IMR-90 (cell line): ENCODE measurements around the gene SEC16A. TPM values are rescaled to one million over a fixed set of nuclear protein-coding genes. Genes with fewer than 3 reads are reported as not detected.

ENCODE experiments used
- ATAC-seq: fragments of 200-7000 bp; cut with Tn5 transposase; 2 replicates; pipeline ENCODE4 v1.9.1; 2020; ENCODE audit warnings: low read depth, mild to moderate bottlenecking, moderate library complexity
- BruUV-seq: library from RNA; stranded (reverse); fragments of 400-500 nt; replicated peaks from 2 replicates; lab custom pipeline; 2021; lab: Mats Ljungman, UMichigan
- CTCF ChIA-PET: fragments of 300-600 bp; formaldehyde crosslinking; extraction: SDS; loops from one replicate; lab custom pipeline; 2021; ENCODE audit warnings: antibody characterized with exemption; lab: Yijun Ruan, JAX
- POLR2A ChIA-PET: fragments of 300-600 bp; sonication (Branson Sonifier 250); formaldehyde crosslinking; loops from one replicate; lab custom pipeline; 2022; ENCODE audit warnings: antibody characterized with exemption; ENCODE audit not compliant: unreplicated experiment; lab: Charles Lee
- DNase-seq: peaks from one replicate; pipeline ENCODE4 v3.0.0; 2013
- H2AFZ ChIP-seq: replicated peaks from 2 replicates; pipeline ENCODE3; 2013; ENCODE audit warnings: low read length, mild to moderate bottlenecking; ENCODE audit not compliant: poor library complexity
- H2AK5ac ChIP-seq: 2 replicates; pipeline ENCODE4 v1.6.1; 2013; ENCODE audit warnings: low read depth, low read length, inconsistent platforms
- H2AK9ac ChIP-seq: replicated peaks from 2 replicates; pipeline ENCODE3; 2013; ENCODE audit warnings: mild to moderate bottlenecking, low read depth, low read length, moderate library complexity; ENCODE audit not compliant: poor library complexity
- H2BK120ac ChIP-seq: 2 replicates; pipeline ENCODE4 v1.6.1; 2013; ENCODE audit warnings: low read depth, low read length, inconsistent platforms
- H2BK15ac ChIP-seq: 3 replicates; pipeline ENCODE4 v1.6.1; 2013; ENCODE audit warnings: low read depth, low read length, inconsistent platforms
- H2BK20ac ChIP-seq: 2 replicates; pipeline ENCODE4 v1.6.1; 2013; ENCODE audit warnings: low read depth, mild to moderate bottlenecking, inconsistent platforms, low read length, moderate library complexity
- H2BK5ac ChIP-seq: 2 replicates; pipeline ENCODE4 v1.6.1; 2013; ENCODE audit warnings: mild to moderate bottlenecking, low read depth, low read length, inconsistent platforms; ENCODE audit not compliant: poor library complexity, severe bottlenecking
- H3K14ac ChIP-seq: replicated peaks from 2 replicates; pipeline ENCODE4 v1.6.1; 2013; ENCODE audit warnings: low read depth, low read length, inconsistent platforms
- H3K18ac ChIP-seq: 2 replicates; pipeline ENCODE4 v1.6.1; 2013; ENCODE audit warnings: low read depth, low read length, control low read depth
- H3K23ac ChIP-seq: 2 replicates; pipeline ENCODE4 v1.6.1; 2013; ENCODE audit warnings: low read depth, low read length, inconsistent platforms
- H3K27ac ChIP-seq: 2 replicates; pipeline ENCODE4 v1.5.1; 2013; ENCODE audit warnings: mild to moderate bottlenecking, control low read depth, low read length; ENCODE audit not compliant: insufficient read depth
- H3K27me3 ChIP-seq: 2 replicates; pipeline ENCODE4 v1.6.1; 2013; ENCODE audit warnings: low read length; ENCODE audit not compliant: control insufficient read depth, insufficient read depth
- H3K36me3 ChIP-seq: 2 replicates; pipeline ENCODE4 v1.6.1; 2013; ENCODE audit warnings: low read length, mixed read lengths; ENCODE audit not compliant: control insufficient read depth, insufficient read depth
- H3K4ac ChIP-seq: 2 replicates; pipeline ENCODE4 v1.6.1; 2013; ENCODE audit warnings: low read depth, low read length, inconsistent platforms
- H3K4me1 ChIP-seq: 2 replicates; pipeline ENCODE4 v1.6.1; 2013; ENCODE audit warnings: low read length, mixed read lengths; ENCODE audit not compliant: control insufficient read depth, insufficient read depth
- H3K4me2 ChIP-seq: 2 replicates; pipeline ENCODE4 v1.6.1; 2013; ENCODE audit warnings: low read depth, mild to moderate bottlenecking, control low read depth, low read length, moderate library complexity
- H3K4me3 ChIP-seq: 2 replicates; pipeline ENCODE4 v1.5.1; 2013; ENCODE audit warnings: low read depth, mild to moderate bottlenecking, control low read depth, low read length, moderate library complexity; ENCODE audit not compliant: insufficient read depth
- H3K56ac ChIP-seq: 2 replicates; pipeline ENCODE4 v1.6.1; 2013; ENCODE audit warnings: low read length, inconsistent platforms; ENCODE audit not compliant: insufficient read depth; ENCODE audit errors: extremely low read depth
- H3K79me1 ChIP-seq, 2 experiments: 2 replicates each; pipeline ENCODE4 v1.6.1; 2013; ENCODE audit warnings: low read length in 2 of 2, inconsistent platforms in 1 of 2, low read depth in 1 of 2
- H3K9ac ChIP-seq: 2 replicates; pipeline ENCODE4 v1.6.1; 2013; ENCODE audit warnings: low read depth, low read length, control low read depth
- H3K9me1 ChIP-seq: 2 replicates; pipeline ENCODE4 v1.6.1; 2013; ENCODE audit warnings: low read length, inconsistent platforms; ENCODE audit not compliant: insufficient read depth
- H3K9me3 ChIP-seq: 2 replicates; pipeline ENCODE4 v1.6.1; 2013; ENCODE audit warnings: low read length; ENCODE audit not compliant: control insufficient read depth, insufficient read depth
- H4K20me1 ChIP-seq: 2 replicates; pipeline ENCODE4 v1.6.1; 2013; ENCODE audit warnings: low read length, inconsistent platforms; ENCODE audit not compliant: insufficient read depth
- H4K5ac ChIP-seq: 2 replicates; pipeline ENCODE4 v1.6.1; 2013; ENCODE audit warnings: mild to moderate bottlenecking, low read depth, low read length, control low read depth
- H4K8ac ChIP-seq, 2 experiments: 2 replicates each; pipeline ENCODE4 v1.6.1; 2013; ENCODE audit warnings: low read depth in 2 of 2, low read length in 2 of 2, control low read depth in 1 of 2, inconsistent platforms in 1 of 2
- H4K91ac ChIP-seq: 2 replicates; pipeline ENCODE4 v1.6.1; 2013; ENCODE audit warnings: low read depth, low read length, inconsistent platforms; ENCODE audit not compliant: insufficient read depth
- CEBPB ChIP-seq: IDR thresholded peaks from 2 replicates; pipeline ENCODE4 v1.6.1; 2012; ENCODE audit warnings: low read depth, low read length, improper control_type of control experiment
- CTCF ChIP-seq: conservative IDR thresholded peaks from 2 replicates; pipeline ENCODE4 v1.5.1; 2012; ENCODE audit warnings: mild to moderate bottlenecking, low read depth, low read length, improper control_type of control experiment
- FOS ChIP-seq: fragments of 150-350 bp; IDR thresholded peaks from 2 replicates; pipeline ENCODE4 v1.6.1; 2016; ENCODE audit warnings: low read depth, low read length
- MAZ ChIP-seq: IDR thresholded peaks from 2 replicates; pipeline ENCODE4 v1.6.1; 2012; ENCODE audit warnings: low read depth, mild to moderate bottlenecking, low read length, improper control_type of control experiment, moderate library complexity, borderline replicate concordance
- RAD21 ChIP-seq: IDR thresholded peaks from 2 replicates; pipeline ENCODE4 v1.6.1; 2012; ENCODE audit warnings: low read length, improper control_type of control experiment
- RCOR1 ChIP-seq: IDR thresholded peaks from 2 replicates; pipeline ENCODE4 v1.6.1; 2012; ENCODE audit warnings: mild to moderate bottlenecking, low read length, improper control_type of control experiment; ENCODE audit not compliant: insufficient replicate concordance
- SMC3 ChIP-seq: fragments of 150-350 bp; IDR thresholded peaks from 2 replicates; pipeline ENCODE4 v1.6.1; 2016; ENCODE audit warnings: low read depth, mild to moderate bottlenecking, antibody characterized with exemption, low read length, moderate library complexity
- WGBS, 2 experiments: methylation state at CpG; one replicate each; pipeline versions ENCODE4 v1.1.5 to v1.1.7; 2013; ENCODE audit warnings: missing lambda C conversion rate in 2 of 2; ENCODE audit not compliant: insufficient read length in 1 of 2; ENCODE audit errors: extremely low coverage in 2 of 2; 5-methylcytosine and 5-hydroxymethylcytosine counted together
- dilution Hi-C: fragments of 300-500 bp; cut with HindIII; formaldehyde crosslinking; loops from one replicate; pipeline ENCODE4 v1.14.3; 2018; ENCODE audit warnings: low sequenced_read_pairs; ENCODE audit not compliant: unreplicated experiment
- in situ Hi-C: fragments of 300-500 bp; cut with MboI; formaldehyde crosslinking; loops from 3 replicates; pipeline ENCODE4 v1.14.3; 2019; ENCODE audit warnings: low sequenced_read_pairs, inconsistent platforms, mixed read lengths
- intact Hi-C: fragments of 100-400 bp; cut with micrococcal nuclease; formaldehyde crosslinking; loops from 2 replicates; pipeline ENCODE4 v1.10.0; 2022
- polyA plus RNA-seq, 3 experiments: library from polyadenylated mRNA; depleted of rRNA; stranded (reverse); fragments of >200 nt; gene quantifications; 2 replicates each; pipeline ENCODE4 v1.2.3, GENCODE V29; 2012; ENCODE audit warnings: low replicate concordance in 1 of 3
- total RNA-seq: library from RNA; depleted of rRNA; stranded (reverse); fragments of >200 nt; gene quantifications from 2 replicates; pipeline ENCODE4 v1.2.3, GENCODE V29; 2012

Gene SEC16A
- total and polyA plus RNA-seq, 2 of the 4 experiments (the other 2 are of a cell fraction) = 12.2 to 48.1 TPM

GRCh38 chr9:136488247-136489214 lies 5.7 kb upstream of the SEC16A start:
- Histone ChIP-seq H3K9me1 (no peaks in the 10 kb centered on the region), H3K4me2 (no peak overlapping the region), H3K23ac (no peak overlapping the region), H2AK5ac (no peak overlapping the region; the same call in 1 of the 2 replicates), H3K27me3 (no peaks in the 10 kb centered on the region; the same call in 1 of the 2 replicates), H3K9me3 (no peaks in the 10 kb centered on the region), H4K91ac (no peak overlapping the region), H2BK5ac (no peak overlapping the region), H2AK9ac (no peak overlapping the region), H4K5ac (no peak overlapping the region), H3K27ac (no peak overlapping the region), H2BK120ac (no peak overlapping the region), H2BK20ac (no peak overlapping the region), H3K4me3 (no peak overlapping the region), H3K79me1 (no peaks in the 10 kb centered on the region), H2AFZ (no peak overlapping the region), H3K18ac (no peak overlapping the region), H2BK15ac (no peak overlapping the region), H3K4me1 (0 out of 2 replicates have a peak, but pooled peaks cover 4% of the 10 kb centered on the region), H3K36me3 (no peaks in the 10 kb centered on the region), H4K8ac (no peak overlapping the region), H3K56ac (no peak overlapping the region), H4K20me1 (peaks cover 11% of the 10 kb centered on the region), H3K9ac (no peak overlapping the region), H3K14ac (no peak overlapping the region), H3K4ac (no peak overlapping the region)
- WGBS, 2 experiments = 26% methylated on average over 7 of the region's 22 CpGs; no CpG with 5 or more reads in 1 of the 2 experiments
- in situ Hi-C loops (no loop called here), intact Hi-C loops (loop anchor here (1.0 kb wide), 1 partner anchor 137 kb away; no protein-coding TSS in a partner anchor), dilution Hi-C loops (no loop called here)
- ChIA-PET POLR2A (no interaction called here), CTCF (interaction anchor here (0.7 to 2.1 kb wide), 9 partner anchors 15 to 145 kb away, joined by 3 to 9 read pairs (median 4); no protein-coding TSS in a partner anchor)
- ATAC-seq (peak; percentile 30; the same call in 1 of the 2 replicates), DNase-seq (peak; percentile 8)
- TF ChIP-seq SMC3 = peak; percentile 97
- TF ChIP-seq MAZ = 0 out of 2 replicates have a peak, but pooled peaks have one; percentile 37
- peak; percentile 94 for TF ChIP-seq RAD21
- TF ChIP-seq FOS = no peak
- peak; percentile 55 for TF ChIP-seq RCOR1
- TF ChIP-seq CTCF = peak; percentile 93
- TF ChIP-seq CEBPB = no peak
- no TSS peak for BruUV-seq
